ENCODE data around the gene ELOVL7. TPM values are rescaled to one million over a fixed set of nuclear protein-coding genes. Genes with fewer than 3 reads are reported as not detected.

Gene ELOVL7
- total and polyA plus RNA-seq, 2 donors (not counting 1 experiment from before 2014, with no cell fraction given) = 0.21 to 0.54 TPM

GRCh38 chr5:60887746-60888145 lies 43.7 kb upstream of the ELOVL7 start:
- Histone ChIP-seq H3K4me1 (ENCODE audit: control insufficient read depth in 2 of 2, insufficient read depth in 2 of 2, low read length in 2 of 2) (no peaks in the 10 kb centered on the region), H3K27me3 (replicated peaks in 1 of 4; ENCODE audit: control extremely low read depth in 1 of 4, control insufficient read depth in 3 of 4, insufficient read depth in 4 of 4, low read length in 3 of 4) (no peaks in the 10 kb centered on the region), H3K27ac (ENCODE audit: low read length in 2 of 2) (no peak overlapping the region), H3K36me3 (replicated peaks in 1 of 2; ENCODE audit: control extremely low read depth in 1 of 2, control insufficient read depth in 1 of 2, extremely low read depth in 1 of 2, insufficient read depth in 2 of 2, low read length in 1 of 2) (no peaks in the 10 kb centered on the region), H3K4me3 (ENCODE audit: control extremely low read depth in 1 of 5, extremely low read depth in 1 of 5, insufficient read depth in 1 of 5, low read depth in 2 of 5, low read length in 4 of 5) (no peak overlapping the region), H3K9me3 (ENCODE audit: control extremely low read depth in 1 of 3, control insufficient read depth in 2 of 3, insufficient read depth in 1 of 3, low read length in 2 of 3) (no peaks in the 10 kb centered on the region), H3K9ac (ENCODE audit: low read length) (no peak overlapping the region), H3K79me2 (ENCODE audit: control insufficient read depth, insufficient read depth, low read length) (no peaks in the 10 kb centered on the region), H3K4me2 (replicated peaks; ENCODE audit: low read depth, low read length, poor library complexity, severe bottlenecking) (no peak overlapping the region), H4K20me1 (ENCODE audit: control insufficient read depth, insufficient read depth, low read length, poor library complexity, severe bottlenecking) (no peaks in the 10 kb centered on the region), H2AFZ (ENCODE audit: insufficient read depth, low read depth, low read length, poor library complexity, severe bottlenecking) (no peak overlapping the region)
- DNase-seq (no peak), ATAC-seq (ENCODE audit: low read depth) (no peak)
- Mint-ChIP-seq H3K4me1 (no peaks in the 10 kb centered on the region), H3K27me3 (no peaks in the 10 kb centered on the region), H3K27ac (no peak overlapping the region), H3K4me3 (no peak overlapping the region), H3K9me3 (ENCODE audit: insufficient read depth) (no peaks in the 10 kb centered on the region)
- ChIA-PET POLR2A (no interaction called here), CTCF (no interaction called here)
- intact Hi-C loops (cut with micrococcal nuclease) = no loop called here
- no CpG with 5 or more reads among the region's 2 CpGs for WGBS (ENCODE audit: insufficient coverage)
- TF ChIP-seq CTCF (IDR thresholded peaks at IDR 0.05) = no peak
- TF ChIP-seq EZH2 (IDR thresholded peaks at IDR 0.05; ENCODE audit: borderline replicate concordance, insufficient read depth, low read depth, low read length, poor library complexity, severe bottlenecking) = no peak

- H3K9me3 Mint-ChIP-seq (ENCODE audit: insufficient read depth) = no peaks in the 10 kb centered on the region
- CTCF ChIA-PET = no interaction called here
- H3K27ac ChIP-seq (ENCODE audit: low read length in 2 of 2) = no peak overlapping the region
- H3K27me3 ChIP-seq (replicated peaks in 1 of 4; ENCODE audit: control extremely low read depth in 1 of 4, control insufficient read depth in 3 of 4, insufficient read depth in 4 of 4, low read length in 3 of 4) = no peaks in the 10 kb centered on the region
- no peak for ATAC-seq (ENCODE audit: low read depth)
- no peaks in the 10 kb centered on the region for H4K20me1 ChIP-seq (ENCODE audit: control insufficient read depth, insufficient read depth, low read length, poor library complexity, severe bottlenecking)
- H3K27me3 Mint-ChIP-seq = no peaks in the 10 kb centered on the region
- peaks cover 0 to 4% (median 0%) of the 10 kb centered on the region in 3 donors for H3K9me3 ChIP-seq (ENCODE audit: control extremely low read depth in 1 of 3, control insufficient read depth in 2 of 3, insufficient read depth in 1 of 3, low read length in 2 of 3)
- no peak for DNase-seq
- no peak overlapping the region for H3K4me2 ChIP-seq (replicated peaks; ENCODE audit: low read depth, low read length, poor library complexity, severe bottlenecking)
- H3K79me2 ChIP-seq (ENCODE audit: control insufficient read depth, insufficient read depth, low read length) = no peaks in the 10 kb centered on the region
- H3K9ac ChIP-seq (ENCODE audit: low read length) = no peak overlapping the region
- no peaks in the 10 kb centered on the region for H3K4me1 Mint-ChIP-seq
- no peaks in the 10 kb centered on the region for H3K36me3 ChIP-seq (replicated peaks in 1 of 2; ENCODE audit: control extremely low read depth in 1 of 2, control insufficient read depth in 1 of 2, extremely low read depth in 1 of 2, insufficient read depth in 2 of 2, low read length in 1 of 2)
- POLR2A ChIA-PET = no interaction called here
- WGBS (ENCODE audit: insufficient coverage) = no CpG with 5 or more reads among the region's 1 CpG
- no peak overlapping the region for H2AFZ ChIP-seq (ENCODE audit: insufficient read depth, low read depth, low read length, poor library complexity, severe bottlenecking)
- no peak overlapping the region for H3K4me3 Mint-ChIP-seq
- TF ChIP-seq EZH2 (IDR thresholded peaks at IDR 0.05; ENCODE audit: borderline replicate concordance, insufficient read depth, low read depth, low read length, poor library complexity, severe bottlenecking) = no peak
- H3K4me3 ChIP-seq (ENCODE audit: control extremely low read depth in 1 of 5, extremely low read depth in 1 of 5, insufficient read depth in 1 of 5, low read depth in 2 of 5, low read length in 4 of 5) = no peak overlapping the region
- H3K4me1 ChIP-seq (ENCODE audit: control insufficient read depth in 2 of 2, insufficient read depth in 2 of 2, low read length in 2 of 2) = no peaks in the 10 kb centered on the region
- H3K27ac Mint-ChIP-seq = no peak overlapping the region
- intact Hi-C loops (cut with micrococcal nuclease) = no loop called here
Observed at GRCh38 chr5:60887096-60887495, 43.0 kb upstream of the ELOVL7 start.
